Activated CD4-positive, alpha-beta T cell treated with anti-CD3 and anti-CD28 coated beads, Interleukin-2, amount 10 ng/mL, durations not matched to agents 24 days and 14 days (primary cell): ENCODE data around the gene FCER1G. TPM values are rescaled to one million over a fixed set of nuclear protein-coding genes. Genes with fewer than 3 reads are reported as not detected.
A peak's percentile ranks its signal among the peaks of the same experiment; 100 is the strongest.

ENCODE experiments used
- DNase-seq: peaks from one replicate; pipeline ENCODE4 v3.0.0; 2022
- H3K27ac Mint-ChIP-seq: one replicate; pipeline ENCODE4 v1.8.0; 2022; ENCODE audit warnings: mild to moderate bottlenecking, mixed read lengths
- H3K27me3 Mint-ChIP-seq: one replicate; pipeline ENCODE4 v1.8.0; 2022; ENCODE audit warnings: mixed read lengths
- H3K36me3 Mint-ChIP-seq: one replicate; pipeline ENCODE4 v1.8.0; 2022; ENCODE audit warnings: low read depth, mild to moderate bottlenecking, mixed read lengths
- H3K4me1 Mint-ChIP-seq: one replicate; pipeline ENCODE4 v1.8.0; 2021; ENCODE audit warnings: mixed read lengths
- H3K4me3 Mint-ChIP-seq: one replicate; pipeline ENCODE4 v1.8.0; 2022; ENCODE audit warnings: mild to moderate bottlenecking, moderate library complexity, mixed read lengths
- H3K9me3 Mint-ChIP-seq: one replicate; pipeline ENCODE4 v1.8.0; 2021; ENCODE audit warnings: mixed read lengths
- intact Hi-C: fragments of 100-400 bp; cut with micrococcal nuclease; formaldehyde crosslinking; loops from one replicate; pipeline ENCODE4 v1.15.1; 2023
- total RNA-seq: library from RNA; stranded (reverse); gene quantifications from 2 replicates; pipeline ENCODE4 v1.2.3, GENCODE V29; 2022

Gene FCER1G
- total RNA-seq: 0.63 TPM in 1 of 2 replicates, not detected in the other

DNA sequence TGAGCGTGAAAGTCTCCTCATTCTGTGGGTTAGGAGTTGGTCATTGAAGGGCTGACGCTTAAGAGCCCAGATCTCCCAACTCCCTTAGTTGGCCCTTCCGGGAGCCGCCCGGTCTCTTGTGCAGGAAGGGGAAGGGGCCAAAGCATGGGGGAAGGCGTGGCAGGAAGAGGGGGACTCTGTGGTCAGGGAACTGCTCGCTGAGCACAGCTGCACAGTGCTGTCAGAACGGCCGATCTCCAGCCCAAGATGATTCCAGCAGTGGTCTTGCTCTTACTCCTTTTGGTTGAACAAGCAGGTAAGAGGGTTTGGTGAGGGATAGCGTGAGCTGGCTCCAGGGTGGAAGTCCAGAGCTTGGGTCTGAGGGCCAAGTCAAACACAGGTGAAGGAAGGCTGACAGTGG is at the start of gene FCER1G:
Gene FCER1G, plus strand, starts transcription at position 220 of the 400 bp plus-strand sequence. Its CDS starts 27 bp downstream, at position 247.
- intact Hi-C loops: no loop called here
- H3K4me3 Mint-ChIP-seq: peak within 1 kb of the TSS; percentile 44

DNA sequence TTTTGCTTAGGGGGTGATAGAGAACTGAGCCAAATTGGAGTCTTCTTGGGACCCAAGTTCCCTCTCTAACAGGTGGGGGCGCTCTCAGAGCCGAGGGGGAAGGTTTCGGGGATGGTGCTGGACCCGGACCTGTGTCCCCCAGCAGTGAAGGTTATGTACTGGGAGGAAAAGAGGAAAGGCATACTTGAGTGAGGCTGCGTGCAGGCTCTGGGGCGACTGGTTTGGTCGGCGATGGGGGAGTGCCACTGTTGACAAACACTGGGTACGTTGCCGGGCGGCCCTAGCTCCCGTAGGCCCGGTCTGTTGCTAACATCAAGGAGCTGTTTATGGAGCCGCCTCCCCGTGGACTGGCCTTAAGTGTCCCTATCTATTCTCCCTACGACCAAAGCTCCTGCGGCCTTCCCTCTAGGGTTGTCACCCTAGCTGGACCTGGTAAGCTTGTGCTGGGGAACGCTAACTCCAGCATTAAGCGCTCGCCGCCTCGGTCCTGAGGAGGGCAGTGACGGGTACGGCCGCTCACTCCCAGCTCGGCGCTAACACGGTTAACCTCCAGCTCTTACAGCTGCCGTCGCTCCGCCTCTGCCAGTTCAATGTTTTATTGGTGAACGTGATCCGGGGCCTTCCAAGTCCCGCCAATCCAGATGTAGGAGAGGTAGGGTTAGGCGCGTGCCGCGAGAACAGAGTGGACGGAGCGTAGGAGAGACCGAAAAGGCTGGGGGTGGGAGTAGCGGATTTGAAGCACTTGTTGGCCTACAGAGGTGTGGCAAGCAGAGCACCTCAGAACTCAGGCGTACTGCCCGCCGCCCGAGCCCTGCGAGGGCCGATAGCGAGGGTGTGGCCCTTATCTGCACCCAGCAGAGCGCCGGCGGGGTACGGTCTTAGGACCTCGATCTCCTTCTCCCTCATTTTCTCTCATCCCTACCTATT is 49.1 kb upstream of the FCER1G start, which contains the start of gene PPOX:
Gene PPOX, plus strand, starts transcription at position 685 of the 927 bp plus-strand sequence. CDS start 422 bp downstream, outside the sequence.
- Mint-ChIP-seq H3K36me3 (peaks cover 48% of the 10 kb centered on the region), H3K4me1 (peaks cover 45% of the 10 kb centered on the region), H3K27ac (peak within 1 kb of the TSS; percentile 98), H3K27me3 (no peaks in the 10 kb centered on the region), H3K9me3 (no peaks in the 10 kb centered on the region), H3K4me3 (peak within 1 kb of the TSS; percentile 83)
- DNase-seq: peak; percentile 98
- intact Hi-C loops: loop anchor here (1.0 to 2.0 kb wide), 4 partner anchors 11 to 34 kb away; partner anchors contain the start of genes B4GALT3, DEDD and UFC1

More for the DNA sequence above, at the start of gene FCER1G:
- H3K4me1 Mint-ChIP-seq: peaks cover 38% of the 10 kb centered on the region
- no peaks in the 10 kb centered on the region for H3K27me3 Mint-ChIP-seq
- no peak for DNase-seq
- H3K36me3 Mint-ChIP-seq: peaks cover 42% of the 10 kb centered on the region
- peak within 1 kb of the TSS; percentile 31 for H3K27ac Mint-ChIP-seq
- H3K9me3 Mint-ChIP-seq: no peaks in the 10 kb centered on the region

DNA sequence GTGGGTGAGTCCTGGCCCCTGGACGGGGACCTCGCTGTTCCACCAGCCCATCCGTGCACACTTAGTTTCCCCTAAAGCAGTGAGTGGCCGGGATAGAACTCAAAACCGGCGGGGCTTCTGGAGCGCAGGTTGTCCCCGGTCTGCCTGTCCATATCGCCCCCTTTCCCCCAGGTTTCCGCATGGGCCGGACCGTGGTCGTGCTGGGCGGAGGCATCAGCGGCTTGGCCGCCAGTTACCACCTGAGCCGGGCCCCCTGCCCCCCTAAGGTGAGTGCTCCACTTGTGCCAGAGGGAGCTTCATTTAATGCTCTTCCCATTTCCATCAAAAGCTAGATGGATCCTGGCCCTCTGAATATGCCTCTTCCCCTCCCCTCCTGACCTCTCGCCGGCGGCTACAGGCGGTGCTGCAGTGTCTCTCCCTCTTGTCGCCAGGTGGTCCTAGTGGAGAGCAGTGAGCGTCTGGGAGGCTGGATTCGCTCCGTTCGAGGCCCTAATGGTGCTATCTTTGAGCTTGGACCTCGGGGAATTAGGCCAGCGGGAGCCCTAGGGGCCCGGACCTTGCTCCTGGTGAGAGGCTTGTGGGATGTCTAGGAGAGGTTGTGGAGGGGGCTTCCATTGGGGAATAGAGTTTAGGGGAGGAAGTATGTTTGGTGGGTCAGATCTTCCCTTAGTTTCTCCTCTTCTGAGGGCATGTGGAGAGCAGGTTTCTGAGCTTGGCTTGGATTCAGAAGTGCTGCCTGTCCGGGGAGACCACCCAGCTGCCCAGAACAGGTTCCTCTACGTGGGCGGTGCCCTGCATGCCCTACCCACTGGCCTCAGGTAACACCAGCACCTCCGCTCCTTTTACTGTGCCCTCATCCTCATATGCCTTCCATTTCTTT is 48.2 kb upstream of the FCER1G start:
- H3K4me1 Mint-ChIP-seq: peaks cover 39% of the 10 kb centered on the region
- peak overlapping the region; percentile 98 for H3K27ac Mint-ChIP-seq
- DNase-seq: no peak
- H3K27me3 Mint-ChIP-seq: no peaks in the 10 kb centered on the region
- H3K36me3 Mint-ChIP-seq: peaks cover 49% of the 10 kb centered on the region
- intact Hi-C loops: loop anchor here (1.0 to 2.0 kb wide), 4 partner anchors 10 to 35 kb away; partner anchors contain the start of genes B4GALT3, DEDD and UFC1
- H3K9me3 Mint-ChIP-seq: no peaks in the 10 kb centered on the region
- H3K4me3 Mint-ChIP-seq: peak overlapping the region; percentile 83

DNA sequence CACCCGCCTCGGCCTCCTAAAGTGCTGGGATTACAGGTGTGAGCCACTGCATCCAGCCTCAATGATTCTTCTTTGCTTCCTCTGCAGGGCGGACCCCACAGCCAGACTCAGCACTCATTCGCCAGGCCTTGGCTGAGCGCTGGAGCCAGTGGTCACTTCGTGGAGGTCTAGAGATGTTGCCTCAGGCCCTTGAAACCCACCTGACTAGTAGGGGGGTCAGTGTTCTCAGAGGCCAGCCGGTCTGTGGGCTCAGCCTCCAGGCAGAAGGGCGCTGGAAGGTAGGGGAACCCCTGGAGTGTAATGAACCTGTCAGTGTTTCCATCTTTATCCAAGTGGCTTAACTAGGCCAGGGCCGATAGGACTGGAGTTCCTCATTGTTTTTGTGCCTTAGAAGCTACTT is 46.2 kb upstream of the FCER1G start:
- no peaks in the 10 kb centered on the region for H3K27me3 Mint-ChIP-seq
- H3K4me3 Mint-ChIP-seq: no peak overlapping the region
- DNase-seq: no peak
- intact Hi-C loops: no loop called here
- peaks cover 50% of the 10 kb centered on the region for H3K36me3 Mint-ChIP-seq
- H3K9me3 Mint-ChIP-seq: no peaks in the 10 kb centered on the region
- peak overlapping the region; percentile 37 for H3K27ac Mint-ChIP-seq
- peaks cover 37% of the 10 kb centered on the region for H3K4me1 Mint-ChIP-seq

DNA sequence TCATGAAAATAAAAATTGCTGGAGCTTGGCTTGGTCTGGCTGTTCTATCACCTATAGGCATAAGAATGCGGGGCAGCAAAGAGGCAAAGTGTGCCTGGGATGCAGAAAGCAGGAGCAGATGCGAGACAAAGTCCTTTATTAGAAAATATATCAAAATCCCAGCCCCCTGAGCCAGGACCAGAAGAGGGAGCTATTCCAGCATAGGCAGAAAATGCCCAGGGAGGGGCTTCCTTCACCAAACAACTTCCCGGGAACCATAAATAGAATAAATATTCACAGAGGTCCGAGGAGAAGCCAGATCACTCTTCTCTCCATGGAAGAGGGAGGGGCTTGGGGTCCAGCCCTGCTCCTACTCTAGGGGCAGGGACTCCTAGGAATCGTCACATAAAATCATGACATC is 43.9 kb upstream of the FCER1G start:
- Mint-ChIP-seq H3K27ac (no peak overlapping the region), H3K9me3 (no peaks in the 10 kb centered on the region), H3K4me3 (no peak overlapping the region), H3K4me1 (peaks cover 40% of the 10 kb centered on the region), H3K27me3 (no peaks in the 10 kb centered on the region), H3K36me3 (peaks cover 59% of the 10 kb centered on the region)
- intact Hi-C loops: no loop called here
- no peak for DNase-seq

DNA sequence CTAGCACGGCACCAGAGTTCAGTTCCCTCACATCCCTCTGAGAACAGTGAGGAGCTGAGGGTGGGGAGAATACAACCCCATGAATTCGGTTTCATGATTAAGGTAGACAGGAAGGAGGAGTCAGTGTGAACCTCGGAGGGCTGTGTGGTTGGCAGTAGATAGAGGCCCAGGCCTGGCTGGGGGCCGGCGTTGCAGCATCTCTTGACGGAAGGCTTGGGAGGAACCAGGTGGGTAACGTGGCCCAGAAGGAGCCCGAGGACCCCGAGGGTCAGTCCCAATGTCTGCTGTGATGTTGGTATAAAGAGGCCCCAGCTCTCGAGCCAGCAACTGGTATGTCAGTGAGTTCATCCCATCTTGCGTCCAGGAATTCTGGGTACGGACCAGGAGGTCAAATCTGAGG is 43.4 kb upstream of the FCER1G start:
- DNase-seq: no peak
- Mint-ChIP-seq H3K36me3 (peaks cover 63% of the 10 kb centered on the region), H3K4me3 (no peak overlapping the region), H3K27me3 (no peaks in the 10 kb centered on the region), H3K27ac (no peak overlapping the region), H3K9me3 (no peaks in the 10 kb centered on the region), H3K4me1 (peaks cover 44% of the 10 kb centered on the region)
- intact Hi-C loops: no loop called here

DNA sequence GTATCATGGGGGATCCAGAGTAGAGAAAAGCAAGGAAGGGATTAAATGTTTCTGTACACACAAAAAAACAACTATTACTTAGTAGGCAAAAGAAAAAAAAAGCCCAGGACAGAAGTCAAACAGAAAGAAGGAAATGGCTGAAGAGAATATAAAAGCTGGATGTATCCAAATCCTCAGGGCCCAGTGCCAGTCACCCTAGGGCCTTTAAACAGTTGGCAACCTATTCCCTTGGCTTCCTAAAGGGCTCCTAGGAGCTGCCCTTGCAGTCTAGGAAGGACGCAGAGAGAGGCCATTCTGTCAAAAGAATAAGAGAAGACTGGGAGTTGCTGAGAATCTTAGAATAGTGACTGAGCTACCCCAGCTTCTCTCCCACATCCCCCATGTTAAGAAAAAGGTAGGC is 42.7 kb upstream of the FCER1G start:
- Mint-ChIP-seq H3K27ac (no peak overlapping the region), H3K36me3 (peaks cover 65% of the 10 kb centered on the region), H3K27me3 (no peaks in the 10 kb centered on the region), H3K4me3 (no peak overlapping the region), H3K9me3 (no peaks in the 10 kb centered on the region), H3K4me1 (peaks cover 42% of the 10 kb centered on the region)
- intact Hi-C loops: no loop called here
- no peak for DNase-seq

DNA sequence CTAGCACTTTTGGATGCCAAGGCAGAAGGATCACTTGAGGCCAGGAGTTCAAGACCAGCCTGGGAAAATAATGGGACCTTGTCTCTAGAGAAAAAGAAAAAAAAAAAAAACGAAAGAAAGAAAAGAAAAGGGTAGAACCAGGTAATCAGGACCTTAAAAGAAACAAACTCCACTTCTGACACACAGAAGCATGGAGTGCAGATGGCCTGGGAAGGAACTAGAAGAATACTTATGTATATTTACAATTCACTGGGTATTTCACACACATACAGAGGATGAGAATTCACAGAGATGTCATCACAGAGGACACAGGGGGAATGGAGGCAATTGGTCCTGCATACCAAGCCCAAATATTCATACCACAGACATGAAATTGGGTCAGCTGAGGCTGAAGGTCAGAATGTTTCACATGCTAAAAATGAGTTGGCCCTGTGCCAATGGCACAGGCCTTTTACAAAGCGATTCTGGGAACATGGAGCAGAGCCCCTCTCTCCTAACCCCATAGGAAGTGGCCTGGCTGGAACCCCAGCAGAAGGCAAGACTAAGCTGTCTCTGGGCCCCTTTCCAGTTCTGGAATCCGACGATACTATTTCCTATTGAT is 42.2 kb upstream of the FCER1G start:
- peaks cover 45% of the 10 kb centered on the region for H3K4me1 Mint-ChIP-seq
- no peaks in the 10 kb centered on the region for H3K9me3 Mint-ChIP-seq
- peaks cover 65% of the 10 kb centered on the region for H3K36me3 Mint-ChIP-seq

DNA sequence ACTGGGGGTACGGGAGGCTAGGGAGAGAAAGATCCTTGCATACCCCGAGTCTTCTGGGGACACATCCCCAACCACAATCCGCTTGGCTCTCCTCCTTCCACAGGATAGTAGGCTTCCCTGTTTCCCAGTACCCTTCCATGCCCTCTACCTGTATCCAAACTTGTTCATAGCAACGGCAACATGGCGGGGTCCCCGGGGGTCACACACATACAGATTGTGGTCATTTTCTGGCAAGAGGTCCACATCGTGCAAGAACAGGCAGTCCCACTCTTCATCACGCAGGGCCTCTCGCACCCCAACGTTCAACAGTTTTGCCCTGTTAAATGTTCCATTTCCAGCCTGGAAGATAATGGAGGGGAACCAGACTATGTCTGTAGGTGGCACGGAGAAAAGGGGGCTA is 41.4 kb upstream of the FCER1G start:
- intact Hi-C loops: no loop called here
- no peak overlapping the region for H3K4me3 Mint-ChIP-seq
- no peaks in the 10 kb centered on the region for H3K27me3 Mint-ChIP-seq
- H3K27ac Mint-ChIP-seq: no peak overlapping the region
- H3K36me3 Mint-ChIP-seq: peaks cover 65% of the 10 kb centered on the region
- H3K9me3 Mint-ChIP-seq: no peaks in the 10 kb centered on the region
- no peak for DNase-seq
- peaks cover 47% of the 10 kb centered on the region for H3K4me1 Mint-ChIP-seq

More for the DNA sequence above, 42.2 kb upstream of the FCER1G start:
- DNase-seq: no peak
- intact Hi-C loops: no loop called here
- H3K27me3 Mint-ChIP-seq: no peaks in the 10 kb centered on the region
- no peak overlapping the region for H3K27ac Mint-ChIP-seq
- no peak overlapping the region for H3K4me3 Mint-ChIP-seq

DNA sequence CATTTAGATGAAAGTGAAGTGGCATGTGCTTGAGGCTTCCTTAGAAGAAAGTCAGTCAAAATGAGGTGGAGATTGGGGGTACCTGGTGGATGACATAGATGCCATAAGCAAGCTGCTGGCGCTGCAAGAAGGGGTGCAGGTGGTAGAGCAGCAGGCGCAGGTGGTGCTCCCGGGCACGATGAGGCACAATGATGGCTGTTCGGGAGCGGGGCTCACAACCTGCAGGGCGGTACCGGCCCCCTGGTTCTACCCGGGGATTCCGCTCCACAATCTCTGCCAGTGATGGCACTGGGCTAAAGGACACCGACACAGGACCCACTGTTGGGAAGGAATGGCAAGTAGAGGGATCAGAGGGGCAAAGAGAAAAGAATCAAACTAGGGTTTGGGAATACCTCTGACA is 40.2 kb upstream of the FCER1G start:
- peaks cover 60% of the 10 kb centered on the region for H3K36me3 Mint-ChIP-seq
- peak overlapping the region; percentile 100 for H3K4me3 Mint-ChIP-seq
- H3K27ac Mint-ChIP-seq: peak overlapping the region; percentile 1
- intact Hi-C loops: no loop called here
- DNase-seq: no peak
- no peaks in the 10 kb centered on the region for H3K9me3 Mint-ChIP-seq
- peaks cover 44% of the 10 kb centered on the region for H3K4me1 Mint-ChIP-seq
- no peaks in the 10 kb centered on the region for H3K27me3 Mint-ChIP-seq

DNA sequence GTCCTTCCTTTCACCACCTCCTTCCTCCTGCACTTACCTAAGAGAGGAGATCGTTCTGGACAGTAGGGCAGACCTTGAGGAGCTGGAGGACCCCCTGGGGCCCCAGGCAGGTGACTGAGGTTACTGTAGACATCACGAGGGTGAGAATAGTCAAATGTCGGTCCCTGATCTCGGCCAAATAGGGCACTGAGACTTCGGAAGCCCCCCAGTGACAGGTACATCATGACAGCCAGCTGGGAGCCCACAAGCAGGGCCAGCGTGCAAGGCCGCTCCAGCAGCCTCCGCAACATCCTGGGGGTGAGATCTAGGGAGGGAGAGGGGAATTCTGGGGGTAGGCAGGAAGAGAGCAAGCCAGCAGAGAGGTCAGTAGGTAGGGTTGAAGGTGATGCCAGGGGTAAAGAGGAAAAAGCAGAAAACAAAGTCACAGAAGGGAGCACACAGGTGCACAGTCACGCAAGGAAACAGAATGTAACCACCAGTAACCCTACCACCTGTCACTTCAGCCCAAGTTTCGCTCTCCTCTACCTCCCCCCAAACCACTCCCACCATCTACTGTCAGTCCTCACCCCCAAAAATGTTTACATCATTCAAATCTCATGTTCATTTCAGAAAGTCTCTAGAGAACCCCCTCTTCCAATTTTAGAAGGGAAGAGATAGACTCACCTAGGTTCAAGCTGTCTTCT is 39.2 kb upstream of the FCER1G start:
- no peaks in the 10 kb centered on the region for H3K27me3 Mint-ChIP-seq
- no peaks in the 10 kb centered on the region for H3K9me3 Mint-ChIP-seq
- intact Hi-C loops: loop anchor here (2.0 kb wide), 1 partner anchor 17 kb away; the partner anchor contains the start of gene USP21
- H3K4me1 Mint-ChIP-seq: peaks cover 51% of the 10 kb centered on the region
- H3K36me3 Mint-ChIP-seq: peaks cover 56% of the 10 kb centered on the region
- H3K4me3 Mint-ChIP-seq: peak overlapping the region; percentile 100
- peak overlapping the region; percentile 100 for H3K27ac Mint-ChIP-seq
- DNase-seq: no peak

DNA sequence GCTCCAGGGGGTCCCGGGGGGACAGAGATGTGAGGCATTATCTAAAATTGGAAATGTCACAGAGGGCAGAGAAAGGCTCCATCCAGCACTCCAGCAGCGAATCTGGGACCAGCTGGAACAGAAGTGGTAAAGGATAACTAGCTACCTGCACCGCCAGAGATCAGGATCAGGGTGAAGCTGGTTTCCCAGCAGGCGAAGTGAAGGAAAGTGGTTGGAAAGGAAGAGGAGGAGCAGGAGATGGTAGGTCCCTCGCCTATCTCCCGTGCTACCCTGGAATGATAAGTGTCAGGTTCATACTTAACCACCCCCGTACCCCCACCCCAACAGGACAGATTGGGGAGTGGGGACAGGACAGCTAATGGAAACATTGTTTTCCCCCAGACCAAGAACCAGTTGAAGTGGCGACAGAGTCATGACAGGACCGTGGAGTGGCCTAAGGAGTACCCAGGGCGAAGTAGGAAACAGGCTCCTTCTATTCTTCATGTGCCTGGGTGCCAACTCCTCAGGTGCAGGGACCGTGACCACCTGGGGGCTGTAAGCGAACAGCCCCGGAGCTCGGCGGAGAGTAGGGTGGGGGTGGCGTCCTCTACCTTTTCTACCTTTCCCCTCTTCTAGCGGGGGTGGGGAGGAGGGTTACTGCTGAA is 38.5 kb upstream of the FCER1G start:
- Mint-ChIP-seq H3K9me3 (no peaks in the 10 kb centered on the region), H3K4me3 (peak overlapping the region; percentile 100), H3K27ac (peak overlapping the region; percentile 100), H3K27me3 (no peaks in the 10 kb centered on the region), H3K4me1 (peaks cover 54% of the 10 kb centered on the region), H3K36me3 (peaks cover 50% of the 10 kb centered on the region)
- intact Hi-C loops: loop anchor here (1.0 to 2.0 kb wide), 2 partner anchors 10 to 18 kb away; partner anchors contain the start of genes PPOX and USP21
- no peak for DNase-seq
